ENCODE data around the gene SMCO2. TPM values are rescaled to one million over a fixed set of nuclear protein-coding genes. Genes with fewer than 3 reads are reported as not detected.

Gene SMCO2
- total and polyA plus RNA-seq, 2 of the 13 experiments (the other 11 are each of a cell fraction or from before 2014, with no cell fraction given), result 0.15 TPM; not detected in 1

DNA sequence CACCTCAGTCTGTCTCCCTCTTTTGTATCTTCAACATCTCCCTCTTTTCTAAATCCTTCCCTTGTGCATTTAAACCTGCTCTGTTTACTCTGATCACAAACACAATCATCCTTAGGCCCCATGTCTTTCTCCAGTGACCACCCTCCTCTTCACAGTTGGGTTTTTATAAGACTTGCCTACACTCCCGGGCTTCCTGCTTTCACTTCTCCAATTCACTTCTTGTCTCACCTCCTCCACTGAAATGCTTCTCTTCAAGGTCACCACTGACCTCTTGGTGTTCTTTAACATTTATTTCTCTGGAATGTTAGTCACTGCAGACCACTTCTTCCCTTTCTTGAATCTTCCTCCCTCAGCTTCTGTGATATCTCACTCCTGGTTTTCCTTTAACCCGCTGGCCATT lies 8.7 kb upstream of the SMCO2 start:
- Histone ChIP-seq H3K79me2 (ENCODE audit: insufficient read depth, low read length) (no peaks in the 10 kb centered on the region), H3K4me2 (ENCODE audit: low read depth, low read length) (no peak overlapping the region), H3K27ac (ENCODE audit: extremely low read length, insufficient read depth, low read length) (no peak overlapping the region), H3K27me3 (ENCODE audit: control insufficient read depth in 1 of 2, insufficient read depth in 2 of 2, low read length in 2 of 2) (no peaks in the 10 kb centered on the region), H3K4me1 (ENCODE audit: insufficient read depth, low read length) (peaks cover 10% of the 10 kb centered on the region), H3K36me3 (replicated peaks in 1 of 2; ENCODE audit: control insufficient read depth in 1 of 2, insufficient read depth in 2 of 2, low read length in 2 of 2) (no peaks in the 10 kb centered on the region), H4K20me1 (ENCODE audit: insufficient read depth, low read length) (no peaks in the 10 kb centered on the region), H3K9ac (ENCODE audit: insufficient read depth, low read depth, low read length) (no peak overlapping the region), H2AFZ (ENCODE audit: low read length) (no peak overlapping the region), H3K9me3 (ENCODE audit: low read length) (no peaks in the 10 kb centered on the region), H3K4me3 (replicated peaks in 1 of 3; ENCODE audit: insufficient read depth in 1 of 3, low read depth in 2 of 3, low read length in 3 of 3) (no peak overlapping the region)
- TF ChIP-seq, protein P1, sequence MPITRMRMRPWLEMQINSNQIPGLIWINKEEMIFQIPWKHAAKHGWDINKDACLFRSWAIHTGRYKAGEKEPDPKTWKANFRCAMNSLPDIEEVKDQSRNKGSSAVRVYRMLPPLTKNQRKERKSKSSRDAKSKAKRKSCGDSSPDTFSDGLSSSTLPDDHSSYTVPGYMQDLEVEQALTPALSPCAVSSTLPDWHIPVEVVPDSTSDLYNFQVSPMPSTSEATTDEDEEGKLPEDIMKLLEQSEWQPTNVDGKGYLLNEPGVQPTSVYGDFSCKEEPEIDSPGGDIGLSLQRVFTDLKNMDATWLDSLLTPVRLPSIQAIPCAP (CRISPR knock-in tag; IDR thresholded peaks at IDR 0.05; ENCODE audit: low read depth), result no peak
- no peak for TF ChIP-seq ZNF580 (CRISPR knock-in tag; IDR thresholded peaks at IDR 0.05; ENCODE audit: borderline replicate concordance, low read depth)
- no peak for TF ChIP-seq REPIN1 (CRISPR knock-in tag; IDR thresholded peaks at IDR 0.05; ENCODE audit: borderline replicate concordance, low read depth)
- TF ChIP-seq ZNF703 (CRISPR knock-in tag; IDR thresholded peaks at IDR 0.05; ENCODE audit: borderline replicate concordance), result no peak
- TF ChIP-seq MLLT10 (CRISPR knock-in tag; IDR thresholded peaks at IDR 0.05), result no peak
- TF ChIP-seq ZFP82 (CRISPR knock-in tag; IDR thresholded peaks at IDR 0.05; ENCODE audit: borderline replicate concordance), result no peak
- no peak for TF ChIP-seq RARA (CRISPR knock-in tag; IDR thresholded peaks at IDR 0.05)
- TF ChIP-seq, protein P2, sequence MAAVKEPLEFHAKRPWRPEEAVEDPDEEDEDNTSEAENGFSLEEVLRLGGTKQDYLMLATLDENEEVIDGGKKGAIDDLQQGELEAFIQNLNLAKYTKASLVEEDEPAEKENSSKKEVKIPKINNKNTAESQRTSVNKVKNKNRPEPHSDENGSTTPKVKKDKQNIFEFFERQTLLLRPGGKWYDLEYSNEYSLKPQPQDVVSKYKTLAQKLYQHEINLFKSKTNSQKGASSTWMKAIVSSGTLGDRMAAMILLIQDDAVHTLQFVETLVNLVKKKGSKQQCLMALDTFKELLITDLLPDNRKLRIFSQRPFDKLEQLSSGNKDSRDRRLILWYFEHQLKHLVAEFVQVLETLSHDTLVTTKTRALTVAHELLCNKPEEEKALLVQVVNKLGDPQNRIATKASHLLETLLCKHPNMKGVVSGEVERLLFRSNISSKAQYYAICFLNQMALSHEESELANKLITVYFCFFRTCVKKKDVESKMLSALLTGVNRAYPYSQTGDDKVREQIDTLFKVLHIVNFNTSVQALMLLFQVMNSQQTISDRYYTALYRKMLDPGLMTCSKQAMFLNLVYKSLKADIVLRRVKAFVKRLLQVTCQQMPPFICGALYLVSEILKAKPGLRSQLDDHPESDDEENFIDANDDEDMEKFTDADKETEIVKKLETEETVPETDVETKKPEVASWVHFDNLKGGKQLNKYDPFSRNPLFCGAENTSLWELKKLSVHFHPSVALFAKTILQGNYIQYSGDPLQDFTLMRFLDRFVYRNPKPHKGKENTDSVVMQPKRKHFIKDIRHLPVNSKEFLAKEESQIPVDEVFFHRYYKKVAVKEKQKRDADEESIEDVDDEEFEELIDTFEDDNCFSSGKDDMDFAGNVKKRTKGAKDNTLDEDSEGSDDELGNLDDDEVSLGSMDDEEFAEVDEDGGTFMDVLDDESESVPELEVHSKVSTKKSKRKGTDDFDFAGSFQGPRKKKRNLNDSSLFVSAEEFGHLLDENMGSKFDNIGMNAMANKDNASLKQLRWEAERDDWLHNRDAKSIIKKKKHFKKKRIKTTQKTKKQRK (IDR thresholded peaks at IDR 0.05; ENCODE audit: low read length), result no peak
- no peak for TF ChIP-seq TBP (CRISPR knock-in tag; IDR thresholded peaks at IDR 0.05)
- no peak for TF ChIP-seq NR2F1 (CRISPR knock-in tag; IDR thresholded peaks at IDR 0.05)
- no peak for TF ChIP-seq ZFYVE20 (CRISPR knock-in tag; IDR thresholded peaks at IDR 0.05; ENCODE audit: borderline replicate concordance, low read depth)
- TF ChIP-seq, protein P3, sequence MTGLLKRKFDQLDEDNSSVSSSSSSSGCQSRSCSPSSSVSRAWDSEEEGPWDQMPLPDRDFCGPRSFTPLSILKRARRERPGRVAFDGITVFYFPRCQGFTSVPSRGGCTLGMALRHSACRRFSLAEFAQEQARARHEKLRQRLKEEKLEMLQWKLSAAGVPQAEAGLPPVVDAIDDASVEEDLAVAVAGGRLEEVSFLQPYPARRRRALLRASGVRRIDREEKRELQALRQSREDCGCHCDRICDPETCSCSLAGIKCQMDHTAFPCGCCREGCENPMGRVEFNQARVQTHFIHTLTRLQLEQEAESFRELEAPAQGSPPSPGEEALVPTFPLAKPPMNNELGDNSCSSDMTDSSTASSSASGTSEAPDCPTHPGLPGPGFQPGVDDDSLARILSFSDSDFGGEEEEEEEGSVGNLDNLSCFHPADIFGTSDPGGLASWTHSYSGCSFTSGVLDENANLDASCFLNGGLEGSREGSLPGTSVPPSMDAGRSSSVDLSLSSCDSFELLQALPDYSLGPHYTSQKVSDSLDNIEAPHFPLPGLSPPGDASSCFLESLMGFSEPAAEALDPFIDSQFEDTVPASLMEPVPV (CRISPR knock-in tag; IDR thresholded peaks at IDR 0.05), result no peak
- TF ChIP-seq ARHGAP35 (CRISPR knock-in tag; IDR thresholded peaks at IDR 0.05; ENCODE audit: borderline replicate concordance), result no peak
- no peak for TF ChIP-seq GZF1 (CRISPR knock-in tag; IDR thresholded peaks at IDR 0.05)
- TF ChIP-seq GTF2F1 (IDR thresholded peaks at IDR 0.05; ENCODE audit: low read length), result no peak
- in situ Hi-C loops (cut with HindIII; ENCODE audit: extremely low pct_ligation_motif_present, low pct_unique_long_range_greater_than_20kb), result no loop called here
- FAIRE-seq (no peak), ATAC-seq (no peak), DNase-seq (ENCODE audit: low spot score) (no peak)
- intact Hi-C loops (cut with micrococcal nuclease; ENCODE audit: unreplicated experiment), result loop anchor here (5.0 kb wide), 1 partner anchor 264 kb away; no protein-coding TSS in a partner anchor
- no TSS peak for BruUV-seq (replicated peaks)
- WGBS (ENCODE audit: low lambda C conversion rate), result 91% methylated on average over 2 of the region's 2 CpGs
- ChIA-PET CTCF (ENCODE audit: low intra/inter-chr PET ratio, low total read pairs) (no interaction called here), POLR2A (interaction anchor here (0.7 kb wide), 1 partner anchor 86 kb away, joined by 4 read pairs; the partner anchor contains the start of gene PPFIBP1)

Data from HepG2 (cell line).